BLaER1 (cell line): Measurements from ENCODE around the gene NDUFV1.

Experiments
- H3K27ac ChIP-seq: shearing (Covaris generic); formaldehyde crosslinking; 2 replicates; pipeline ENCODE4 v1.8.1; 2022
- H3K27me3 ChIP-seq: shearing (Covaris generic); formaldehyde crosslinking; 2 replicates; pipeline ENCODE4 v1.8.1; 2022
- H3K36me3 ChIP-seq: shearing (Covaris generic); formaldehyde crosslinking; 2 replicates; pipeline ENCODE4 v1.8.1; 2022
- H3K4me1 ChIP-seq: shearing (Covaris generic); formaldehyde crosslinking; 2 replicates; pipeline ENCODE4 v1.8.1; 2022
- H3K4me2 ChIP-seq: shearing (Covaris generic); formaldehyde crosslinking; 2 replicates; pipeline ENCODE4 v1.8.1; 2022
- H3K4me3 ChIP-seq: shearing (Covaris generic); formaldehyde crosslinking; 2 replicates; pipeline ENCODE4 v1.8.1; 2022
- H3K9ac ChIP-seq: shearing (Covaris generic); formaldehyde crosslinking; 2 replicates; pipeline ENCODE4 v1.8.1; 2022
- H3K9me3 ChIP-seq: shearing (Covaris generic); formaldehyde crosslinking; 2 replicates; pipeline ENCODE4 v1.8.1; 2022
- H4K20me1 ChIP-seq: shearing (Covaris generic); formaldehyde crosslinking; 2 replicates; pipeline ENCODE4 v1.8.1; 2022
- Cebpa-rat ChIP-seq: shearing (Covaris generic); IDR thresholded peaks from 2 replicates; pipeline ENCODE4 v1.8.1; 2022

Gene NDUFV1

GRCh38 chr11:67626970-67627369, 20.2 kb downstream of the NDUFV1 start:
- Histone ChIP-seq H3K27ac (no peak overlapping the region), H3K9ac (no peak overlapping the region), H3K27me3 (no peaks in the 10 kb centered on the region), H3K4me1 (peaks cover 45% of the 10 kb centered on the region), H3K9me3 (no peaks in the 10 kb centered on the region), H3K36me3 (no peaks in the 10 kb centered on the region), H4K20me1 (no peaks in the 10 kb centered on the region), H3K4me2 (no peak overlapping the region), H3K4me3 (no peak overlapping the region)
- no peak for TF ChIP-seq Cebpa-rat

- H4K20me1 ChIP-seq, result no peaks in the 10 kb centered on the region
- H3K4me1 ChIP-seq, result peaks cover 50% of the 10 kb centered on the region
- H3K9me3 ChIP-seq, result no peaks in the 10 kb centered on the region
- TF ChIP-seq Cebpa-rat, result no peak
- no peak overlapping the region for H3K4me3 ChIP-seq
- H3K9ac ChIP-seq, result no peak overlapping the region
- no peaks in the 10 kb centered on the region for H3K36me3 ChIP-seq
- H3K27me3 ChIP-seq, result no peaks in the 10 kb centered on the region
- H3K4me2 ChIP-seq, result no peak overlapping the region
- H3K27ac ChIP-seq, result no peak overlapping the region
Measured at GRCh38 chr11:67627441-67627811, 20.7 kb downstream of the NDUFV1 start.

GRCh38 chr11:67627812-67628624, 21.3 kb downstream of the NDUFV1 start:
- peaks cover 54% of the 10 kb centered on the region for H3K4me1 ChIP-seq
- no peak overlapping the region for H3K4me3 ChIP-seq

GRCh38 chr11:67628710-67629385, 22.1 kb downstream of the NDUFV1 start:
- no peak for TF ChIP-seq Cebpa-rat
- Histone ChIP-seq H3K9me3 (no peaks in the 10 kb centered on the region), H3K4me1 (peaks cover 54% of the 10 kb centered on the region), H3K4me2 (peak overlapping the region; percentile 99), H4K20me1 (no peaks in the 10 kb centered on the region), H3K9ac (no peak overlapping the region; the same call in 1 of the 2 replicates), H3K27ac (peak overlapping the region; percentile 49; the same call in 1 of the 2 replicates), H3K36me3 (no peaks in the 10 kb centered on the region), H3K27me3 (no peaks in the 10 kb centered on the region), H3K4me3 (peak overlapping the region; percentile 77)

More at GRCh38 chr11:67627812-67628624, 21.3 kb downstream of the NDUFV1 start:
- Histone ChIP-seq H3K36me3 (no peaks in the 10 kb centered on the region), H3K27me3 (no peaks in the 10 kb centered on the region), H3K9me3 (no peaks in the 10 kb centered on the region), H4K20me1 (no peaks in the 10 kb centered on the region), H3K27ac (peak overlapping the region; percentile 49; the same call in 1 of the 2 replicates), H3K9ac (no peak overlapping the region), H3K4me2 (no peak overlapping the region)
- TF ChIP-seq Cebpa-rat, result no peak

- peak within 1 kb of the TSS; percentile 77 for H3K4me3 ChIP-seq
- H3K9me3 ChIP-seq, result no peaks in the 10 kb centered on the region
- H3K4me1 ChIP-seq, result peaks cover 47% of the 10 kb centered on the region
- H4K20me1 ChIP-seq, result no peaks in the 10 kb centered on the region
- peak within 1 kb of the TSS; percentile 85 for H3K27ac ChIP-seq
- H3K9ac ChIP-seq, result peak within 1 kb of the TSS; percentile 82
- no peak for TF ChIP-seq Cebpa-rat
- H3K27me3 ChIP-seq, result no peaks in the 10 kb centered on the region
- H3K36me3 ChIP-seq, result no peaks in the 10 kb centered on the region
- peak within 1 kb of the TSS; percentile 99 for H3K4me2 ChIP-seq
Measured at GRCh38 chr11:67629386-67630227, 22.9 kb downstream of the NDUFV1 start, which contains the start of gene NUDT8. Gene NUDT8 (minus strand): TSS chr11:67629937. CDS start chr11:67629911, 26 bp downstream.

- no peaks in the 10 kb centered on the region for H3K27me3 ChIP-seq
- peaks cover 40% of the 10 kb centered on the region for H3K4me1 ChIP-seq
- H3K27ac ChIP-seq, result peak overlapping the region; percentile 78
- peak overlapping the region; percentile 78 for H3K9ac ChIP-seq
- no peak for TF ChIP-seq Cebpa-rat
- H3K4me3 ChIP-seq, result peak overlapping the region; percentile 77
- no peaks in the 10 kb centered on the region for H4K20me1 ChIP-seq
- H3K4me2 ChIP-seq, result peak overlapping the region; percentile 88
- H3K9me3 ChIP-seq, result no peaks in the 10 kb centered on the region
- no peaks in the 10 kb centered on the region for H3K36me3 ChIP-seq
Measured at GRCh38 chr11:67630228-67630942, 23.6 kb downstream of the NDUFV1 start.

DNA sequence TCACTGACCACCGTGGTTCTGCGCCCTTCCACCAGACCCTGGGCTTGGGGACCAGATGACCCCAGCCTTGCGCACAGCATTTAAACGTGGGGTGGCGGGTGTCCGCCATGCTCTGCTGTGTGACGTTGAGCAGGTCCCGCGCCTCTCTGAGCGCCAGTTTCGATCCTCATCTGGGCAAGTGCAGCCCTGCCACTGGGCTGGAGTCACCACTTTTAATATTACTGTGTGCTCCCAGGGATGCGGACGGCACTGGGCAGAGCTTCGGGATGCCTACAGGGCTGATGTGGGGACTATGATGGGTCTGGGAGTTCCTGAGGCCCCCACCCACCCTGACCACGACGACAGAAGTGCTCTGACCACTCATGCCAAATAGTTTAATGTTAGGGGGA, 24.2 kb downstream of the NDUFV1 start:
- no peaks in the 10 kb centered on the region for H3K9me3 ChIP-seq
- H3K4me2 ChIP-seq, result peak overlapping the region; percentile 88
- peak overlapping the region; percentile 77 for H3K4me3 ChIP-seq
- no peaks in the 10 kb centered on the region for H3K36me3 ChIP-seq
- H3K27ac ChIP-seq, result peak overlapping the region; percentile 78
- H3K9ac ChIP-seq, result peak overlapping the region; percentile 78
- TF ChIP-seq Cebpa-rat, result no peak
- H3K4me1 ChIP-seq, result peaks cover 37% of the 10 kb centered on the region
- H4K20me1 ChIP-seq, result no peaks in the 10 kb centered on the region
- no peaks in the 10 kb centered on the region for H3K27me3 ChIP-seq

DNA sequence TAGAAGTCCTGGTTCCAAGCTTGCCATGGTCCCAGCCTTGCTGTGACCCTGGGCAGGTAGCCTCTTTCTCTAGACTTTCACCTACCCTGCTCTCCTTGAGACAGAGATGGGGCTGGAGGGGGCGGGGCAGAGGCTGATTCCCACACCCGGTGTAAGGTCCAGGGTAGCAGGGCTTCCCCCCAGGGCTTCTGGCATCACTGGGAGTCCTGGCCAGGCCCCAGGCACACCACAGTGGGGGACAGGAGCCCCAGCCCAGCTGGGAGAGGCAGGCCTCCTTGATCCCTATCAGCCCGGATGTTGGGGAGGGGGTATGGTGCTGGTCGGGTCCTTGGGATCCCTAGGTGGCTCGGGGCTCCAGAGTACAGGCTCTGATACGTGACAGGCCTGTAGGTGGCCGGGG, 24.7 kb downstream of the NDUFV1 start:
- Histone ChIP-seq H4K20me1 (no peaks in the 10 kb centered on the region), H3K36me3 (no peaks in the 10 kb centered on the region), H3K27ac (0 out of 2 replicates have a peak overlapping the region, but pooled peaks have one; percentile 22), H3K4me3 (no peak overlapping the region), H3K9ac (peak overlapping the region; percentile 78; the same call in 1 of the 2 replicates), H3K27me3 (no peaks in the 10 kb centered on the region), H3K4me2 (peak overlapping the region; percentile 88), H3K9me3 (no peaks in the 10 kb centered on the region), H3K4me1 (peaks cover 37% of the 10 kb centered on the region)
- no peak for TF ChIP-seq Cebpa-rat

- Histone ChIP-seq H3K4me3 (no peak overlapping the region), H3K27ac (0 out of 2 replicates have a peak overlapping the region, but pooled peaks have one; percentile 22), H3K27me3 (no peaks in the 10 kb centered on the region), H3K4me1 (peaks cover 37% of the 10 kb centered on the region), H3K9me3 (no peaks in the 10 kb centered on the region), H3K36me3 (no peaks in the 10 kb centered on the region), H3K4me2 (peak overlapping the region; percentile 34; the same call in 1 of the 2 replicates), H3K9ac (no peak overlapping the region), H4K20me1 (no peaks in the 10 kb centered on the region)
- TF ChIP-seq Cebpa-rat, result no peak
Measured at GRCh38 chr11:67631853-67632174, 25.1 kb downstream of the NDUFV1 start.
